GM21447 (cell line): ENCODE data around the gene OR56B1.
"Not testable (repeated sequence)": the region's sequence is repeated elsewhere in the genome, so short reads cannot be mapped to it uniquely, and the experiment has no call there.

Source experiments
- ATAC-seq: cut with Tn5 transposase; IDR thresholded peaks from one replicate; pipeline ENCODE4 v1.9.1; 2021; ENCODE audit not compliant: unreplicated experiment

The OR56B1 gene, protein sequence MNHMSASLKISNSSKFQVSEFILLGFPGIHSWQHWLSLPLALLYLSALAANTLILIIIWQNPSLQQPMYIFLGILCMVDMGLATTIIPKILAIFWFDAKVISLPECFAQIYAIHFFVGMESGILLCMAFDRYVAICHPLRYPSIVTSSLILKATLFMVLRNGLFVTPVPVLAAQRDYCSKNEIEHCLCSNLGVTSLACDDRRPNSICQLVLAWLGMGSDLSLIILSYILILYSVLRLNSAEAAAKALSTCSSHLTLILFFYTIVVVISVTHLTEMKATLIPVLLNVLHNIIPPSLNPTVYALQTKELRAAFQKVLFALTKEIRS

DNA sequence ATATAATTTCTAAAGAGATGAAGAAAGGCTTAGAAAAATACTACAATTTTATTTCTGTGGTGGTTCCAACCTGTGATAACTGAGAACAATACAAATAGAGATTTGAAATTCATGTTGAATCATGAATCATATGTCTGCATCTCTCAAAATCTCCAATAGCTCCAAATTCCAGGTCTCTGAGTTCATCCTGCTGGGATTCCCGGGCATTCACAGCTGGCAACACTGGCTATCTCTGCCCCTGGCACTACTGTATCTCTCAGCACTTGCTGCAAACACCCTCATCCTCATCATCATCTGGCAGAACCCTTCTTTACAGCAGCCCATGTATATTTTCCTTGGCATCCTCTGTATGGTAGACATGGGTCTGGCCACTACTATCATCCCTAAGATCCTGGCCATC, at the start of gene OR56B1:
TSS of gene OR56B1 (plus strand) at position 53 of the 400 bp plus-strand sequence. CDS start at position 122, 69 bp downstream.
- ATAC-seq, result no peak

GRCh38 chr11:5688482-5688881, 47.8 kb upstream of the OR56B1 start:
- ATAC-seq, result no peak

DNA sequence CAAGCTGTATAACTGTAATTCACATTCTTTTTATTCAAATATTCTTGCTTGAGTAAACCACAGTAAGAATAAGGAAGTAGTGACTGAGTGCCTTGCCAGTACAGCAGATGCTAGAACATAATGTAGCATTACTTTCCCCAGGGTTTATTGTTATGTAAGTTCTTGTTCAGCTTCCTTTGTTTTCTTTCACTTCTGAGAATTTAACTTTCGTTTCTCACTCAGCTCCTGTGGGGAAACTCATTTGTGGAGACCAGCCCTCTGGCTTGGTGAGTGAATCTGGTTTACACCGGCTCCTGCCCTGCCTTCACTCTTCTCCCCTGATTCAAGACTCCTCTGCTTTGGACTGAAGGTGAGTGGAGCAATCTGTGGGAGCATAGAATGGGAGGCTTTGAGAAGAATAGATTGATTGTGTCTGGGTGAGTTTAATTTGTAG, 46.7 kb upstream of the OR56B1 start, which contains the start of gene TRIM22:
TSS of gene TRIM22 (plus strand) at position 240 of the 433 bp plus-strand sequence. CDS start 6,443 bp downstream, outside the sequence.
- peak; percentile 70 for ATAC-seq

DNA sequence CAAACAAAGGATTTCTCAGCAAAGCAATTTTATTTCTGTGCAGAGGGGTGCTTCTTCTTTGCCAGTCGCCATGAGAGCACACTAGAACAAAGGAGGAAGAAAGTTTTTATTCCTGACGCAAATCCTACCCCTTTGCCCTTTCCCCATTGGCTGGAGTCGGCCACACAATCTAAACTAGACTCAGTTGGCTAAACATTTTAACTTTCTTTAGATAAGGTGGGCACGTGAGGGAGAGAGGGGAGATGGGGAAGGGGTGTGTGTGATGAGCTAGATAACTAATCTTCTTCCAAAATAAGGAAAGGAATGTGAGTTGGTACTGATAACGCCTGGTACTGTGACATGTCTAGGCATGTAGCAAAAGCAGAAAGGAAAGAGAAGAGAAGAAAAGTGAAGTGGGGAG, 46.0 kb upstream of the OR56B1 start:
- ATAC-seq, result no peak

DNA sequence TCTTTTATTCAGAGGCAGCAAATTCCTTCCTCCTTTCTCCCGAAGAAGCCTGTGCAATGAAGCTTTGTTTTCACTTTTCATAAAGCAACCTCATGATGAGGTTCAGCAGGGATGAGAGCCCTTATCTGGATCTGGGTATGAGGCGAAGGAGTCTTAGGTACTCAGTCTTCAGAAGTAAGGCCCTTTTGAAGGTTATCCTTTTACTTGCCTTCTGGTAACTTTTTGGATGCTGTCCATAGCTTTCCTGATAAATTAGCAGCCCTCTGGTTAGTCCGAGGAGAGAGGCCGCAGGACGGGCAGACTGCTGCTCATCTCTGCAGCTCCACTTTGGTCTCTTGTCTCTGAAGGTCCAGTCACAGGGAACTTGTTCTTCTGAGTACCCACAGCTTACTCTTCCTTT, 45.5 kb upstream of the OR56B1 start:
- no peak for ATAC-seq

GRCh38 chr11:5691238-5691963, 44.8 kb upstream of the OR56B1 start:
- not testable (repeated sequence) for ATAC-seq

DNA sequence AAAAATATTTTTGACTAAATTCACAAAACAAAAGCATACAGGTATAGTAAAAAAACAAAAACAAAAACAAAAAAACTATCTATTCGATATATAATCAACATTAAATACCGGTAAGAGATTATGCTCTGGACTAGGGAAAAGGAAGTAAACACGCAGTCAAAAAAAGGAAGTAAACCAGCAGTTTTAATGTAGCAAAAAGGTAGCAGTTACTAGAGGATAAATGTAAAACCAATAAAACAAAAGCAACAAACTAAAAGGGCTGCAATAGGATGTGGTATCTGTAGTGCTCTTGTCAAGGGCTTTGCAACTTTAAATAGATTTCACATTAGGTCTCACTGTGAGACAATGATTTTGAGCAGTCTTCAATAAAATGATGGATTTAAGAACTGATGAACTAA, 44.3 kb upstream of the OR56B1 start:
- no peak for ATAC-seq

GRCh38 chr11:5694642-5695041, 41.6 kb upstream of the OR56B1 start:
- ATAC-seq, result no peak

GRCh38 chr11:5695580-5695979, 40.7 kb upstream of the OR56B1 start:
- ATAC-seq, result no peak

GRCh38 chr11:5696210-5696609, 40.0 kb upstream of the OR56B1 start:
- ATAC-seq, result no peak

DNA sequence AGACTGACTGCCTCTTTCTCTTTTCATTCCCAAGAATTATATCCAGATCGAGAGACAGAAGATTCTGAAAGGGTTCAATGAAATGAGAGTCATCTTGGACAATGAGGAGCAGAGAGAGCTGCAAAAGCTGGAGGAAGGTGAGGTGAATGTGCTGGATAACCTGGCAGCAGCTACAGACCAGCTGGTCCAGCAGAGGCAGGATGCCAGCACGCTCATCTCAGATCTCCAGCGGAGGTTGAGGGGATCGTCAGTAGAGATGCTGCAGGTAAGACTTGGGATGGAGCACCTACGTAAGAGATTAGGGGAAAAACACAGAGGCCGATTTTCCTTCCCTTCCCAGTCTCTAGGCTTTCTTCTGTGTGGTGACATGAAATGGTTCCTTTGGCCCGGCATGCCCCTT, 38.0 kb upstream of the OR56B1 start:
- ATAC-seq, result no peak

GRCh38 chr11:5700421-5701054, 35.7 kb upstream of the OR56B1 start:
- ATAC-seq, result no peak

- ATAC-seq, result no peak
Measured at GRCh38 chr11:5701055-5701577, 35.1 kb upstream of the OR56B1 start.

- ATAC-seq, result peak; percentile 84
Measured at GRCh38 chr11:5703741-5704536, 32.3 kb upstream of the OR56B1 start.

DNA sequence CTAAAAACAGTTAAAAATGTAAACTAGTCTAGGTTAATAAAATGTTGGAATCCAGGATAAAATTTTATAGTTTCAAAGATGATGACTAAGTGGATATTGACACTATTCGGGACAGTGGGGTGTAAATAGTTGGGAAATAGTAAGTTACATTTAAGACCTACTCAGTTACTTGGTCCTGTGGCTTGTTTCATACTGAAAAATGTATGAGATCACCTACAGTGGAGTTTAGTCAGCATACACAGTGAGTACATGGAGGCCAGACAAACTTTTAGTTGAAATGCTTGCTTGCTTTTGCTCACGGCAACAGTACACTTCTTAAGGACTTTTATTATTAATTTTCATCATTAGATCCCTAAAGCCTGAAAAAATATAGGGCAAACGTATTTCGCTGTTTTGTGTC, 30.6 kb upstream of the OR56B1 start:
- ATAC-seq, result no peak

DNA sequence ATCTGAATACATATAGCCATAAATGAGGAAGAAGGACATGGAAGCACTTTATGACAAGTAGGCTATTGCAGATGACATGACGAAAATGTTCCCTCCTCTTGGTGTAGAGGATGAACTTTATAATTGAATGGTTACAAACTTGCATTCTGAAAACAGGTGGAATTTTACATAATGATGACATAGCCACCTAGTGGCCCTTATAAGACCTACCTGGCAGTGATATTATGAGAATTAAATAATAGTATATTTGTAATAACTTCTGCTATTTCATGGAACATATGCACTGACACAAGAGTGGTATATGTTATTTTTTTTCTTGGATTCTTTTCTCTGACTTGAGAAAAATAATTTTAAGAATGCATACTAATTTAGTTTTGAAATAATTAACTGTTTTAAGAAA, 23.7 kb upstream of the OR56B1 start:
- peak; percentile 61 for ATAC-seq

DNA sequence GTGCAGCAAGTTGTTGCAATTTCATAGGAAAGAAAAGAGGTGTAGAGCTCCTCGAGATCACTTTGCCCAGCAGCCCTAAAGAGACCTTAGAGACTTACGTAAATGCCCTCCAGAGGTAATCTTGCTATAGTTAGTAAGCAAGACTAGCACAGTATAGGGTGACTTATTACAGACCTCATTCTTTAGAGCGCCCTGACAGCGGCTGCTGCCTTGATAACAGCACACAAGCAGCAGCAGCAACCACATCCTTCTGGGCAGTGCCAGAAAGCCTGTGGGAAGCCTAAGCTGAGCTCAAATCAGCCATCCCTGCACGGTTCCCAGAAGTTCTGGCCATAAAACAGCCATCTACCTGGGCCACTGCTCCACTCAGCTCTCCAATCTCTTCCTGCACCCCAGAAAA, 22.6 kb upstream of the OR56B1 start:
- ATAC-seq, result no peak

DNA sequence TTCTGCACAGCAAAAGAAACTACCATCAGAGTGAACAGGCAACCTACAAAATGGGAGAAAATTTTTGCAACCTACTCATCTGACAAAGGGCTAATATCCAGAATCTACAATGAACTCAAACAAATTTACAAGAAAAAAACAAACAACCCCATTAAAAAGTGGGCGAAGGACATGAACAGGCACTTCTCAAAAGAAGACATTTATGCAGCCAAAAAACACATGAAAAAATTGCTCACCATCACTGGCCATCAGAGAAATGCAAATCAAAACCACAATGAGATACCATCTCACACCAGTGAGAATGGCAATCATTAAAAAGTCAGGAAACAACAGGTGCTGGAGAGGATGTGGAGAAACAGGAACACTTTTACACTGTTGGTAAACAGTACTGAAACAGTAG, 19.7 kb upstream of the OR56B1 start:
- not testable (repeated sequence) for ATAC-seq

GRCh38 chr11:5719703-5720495, 16.3 kb upstream of the OR56B1 start:
- no peak for ATAC-seq

DNA sequence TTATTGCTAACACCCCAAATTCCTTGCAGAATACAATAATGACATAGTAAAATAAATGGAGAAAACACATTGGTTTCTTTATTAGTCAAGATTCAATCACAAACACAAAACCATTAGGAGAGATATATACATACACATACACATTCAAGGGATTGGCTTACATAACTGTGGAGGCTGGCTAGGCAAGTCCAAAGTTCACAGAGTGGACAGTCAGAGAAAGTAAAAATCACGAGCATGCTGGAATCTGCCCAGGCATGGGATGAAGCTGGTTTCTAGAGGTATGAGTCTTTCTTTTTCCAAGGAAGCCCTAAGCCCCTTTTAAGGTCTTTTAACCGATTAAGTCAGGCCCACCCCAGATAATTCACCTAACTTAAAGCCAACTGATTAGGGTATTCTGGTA, 13.6 kb upstream of the OR56B1 start:
- no peak for ATAC-seq
